GF-D8 (cell line): Measurements from ENCODE around the gene CCDC9.

ENCODE experiments used
- DNase-seq: peaks from one replicate; lab custom pipeline; 2025; lab: John Stamatoyannopoulos, UW

CCDC9 gene

GRCh38 chr19:47255879-47256692 is at the start of gene CCDC9:
Gene CCDC9 (plus strand): TSS chr19:47256525. CDS start chr19:47258401, 1,876 bp downstream.
- peak; percentile 87 for DNase-seq

GRCh38 chr19:47209319-47210179 is 46.8 kb upstream of the CCDC9 start:
- no peak for DNase-seq

DNA sequence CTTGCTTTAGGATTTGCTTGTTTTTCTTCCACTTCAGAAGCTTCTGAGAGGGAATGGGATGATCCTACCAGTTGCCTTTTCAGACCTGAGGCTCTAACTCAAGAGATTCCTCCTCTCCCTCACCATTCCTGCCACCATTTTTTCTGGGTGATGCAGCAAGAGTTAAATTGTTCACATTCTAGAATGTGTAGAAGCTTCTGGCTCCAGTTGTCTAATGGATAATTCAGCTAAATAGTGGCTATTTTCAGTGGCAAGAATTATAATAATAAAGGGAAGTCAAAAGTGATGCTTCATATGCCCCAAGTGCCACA is 46.2 kb upstream of the CCDC9 start:
- no peak for DNase-seq

GRCh38 chr19:47210689-47211316 is 45.5 kb upstream of the CCDC9 start:
- DNase-seq, result peak; percentile 63

DNA sequence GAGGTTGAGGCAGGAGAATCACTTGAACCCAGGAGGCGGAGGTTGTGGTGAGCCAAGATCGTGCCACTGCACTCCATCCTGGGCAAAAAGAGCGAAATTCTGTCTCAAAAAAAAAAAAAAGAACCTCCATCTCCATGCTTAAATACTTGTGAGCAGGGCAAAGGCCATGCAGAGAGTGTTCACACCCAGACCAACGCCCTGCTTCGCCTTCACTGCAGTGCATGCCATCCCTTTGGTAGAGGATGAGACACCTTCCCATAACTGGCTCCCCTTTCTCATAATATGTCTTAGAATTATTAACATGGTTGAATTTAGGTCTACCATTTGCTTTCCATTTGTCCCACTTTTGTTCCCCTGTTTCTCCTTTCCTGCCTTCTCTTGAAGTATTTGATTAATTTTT is 40.7 kb upstream of the CCDC9 start:
- no peak for DNase-seq

GRCh38 chr19:47221080-47221841 is 35.1 kb upstream of the CCDC9 start:
- no peak for DNase-seq

GRCh38 chr19:47221890-47222289 is 34.4 kb upstream of the CCDC9 start:
- DNase-seq, result no peak

DNA sequence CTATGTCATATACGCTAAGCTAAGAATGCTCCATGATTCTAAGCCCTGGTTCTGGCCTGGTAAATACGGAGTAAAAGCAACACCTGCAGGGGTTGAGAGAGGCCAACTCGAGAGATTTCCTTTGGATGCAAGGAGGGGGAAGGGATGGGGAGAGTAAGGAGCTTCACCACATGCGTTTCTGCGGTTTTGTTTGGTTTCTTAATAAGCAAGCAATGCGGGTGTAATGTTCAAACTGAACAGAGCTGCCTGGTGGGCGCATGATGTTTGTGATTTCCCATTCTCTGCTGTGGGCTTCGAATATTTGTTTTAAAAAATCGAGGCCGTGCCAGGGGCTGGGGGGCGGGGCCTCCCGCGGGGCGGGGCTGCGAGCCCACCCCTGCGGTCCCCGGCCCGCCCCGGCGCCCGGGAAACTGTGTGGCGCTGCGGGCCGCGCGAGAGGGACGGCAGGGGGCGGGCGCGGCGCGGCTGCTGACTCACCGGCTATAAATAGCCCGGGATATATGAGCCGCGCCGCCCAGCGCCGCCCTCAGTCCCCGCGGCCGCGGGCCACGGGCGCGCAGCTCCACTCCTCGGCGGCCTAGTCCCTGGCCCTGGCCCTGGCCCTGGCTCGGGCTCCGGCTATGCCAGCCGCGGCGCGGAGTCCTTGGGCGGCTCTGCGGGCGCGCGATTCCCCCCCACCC is 30.4 kb upstream of the CCDC9 start:
- peak; percentile 70 for DNase-seq

DNA sequence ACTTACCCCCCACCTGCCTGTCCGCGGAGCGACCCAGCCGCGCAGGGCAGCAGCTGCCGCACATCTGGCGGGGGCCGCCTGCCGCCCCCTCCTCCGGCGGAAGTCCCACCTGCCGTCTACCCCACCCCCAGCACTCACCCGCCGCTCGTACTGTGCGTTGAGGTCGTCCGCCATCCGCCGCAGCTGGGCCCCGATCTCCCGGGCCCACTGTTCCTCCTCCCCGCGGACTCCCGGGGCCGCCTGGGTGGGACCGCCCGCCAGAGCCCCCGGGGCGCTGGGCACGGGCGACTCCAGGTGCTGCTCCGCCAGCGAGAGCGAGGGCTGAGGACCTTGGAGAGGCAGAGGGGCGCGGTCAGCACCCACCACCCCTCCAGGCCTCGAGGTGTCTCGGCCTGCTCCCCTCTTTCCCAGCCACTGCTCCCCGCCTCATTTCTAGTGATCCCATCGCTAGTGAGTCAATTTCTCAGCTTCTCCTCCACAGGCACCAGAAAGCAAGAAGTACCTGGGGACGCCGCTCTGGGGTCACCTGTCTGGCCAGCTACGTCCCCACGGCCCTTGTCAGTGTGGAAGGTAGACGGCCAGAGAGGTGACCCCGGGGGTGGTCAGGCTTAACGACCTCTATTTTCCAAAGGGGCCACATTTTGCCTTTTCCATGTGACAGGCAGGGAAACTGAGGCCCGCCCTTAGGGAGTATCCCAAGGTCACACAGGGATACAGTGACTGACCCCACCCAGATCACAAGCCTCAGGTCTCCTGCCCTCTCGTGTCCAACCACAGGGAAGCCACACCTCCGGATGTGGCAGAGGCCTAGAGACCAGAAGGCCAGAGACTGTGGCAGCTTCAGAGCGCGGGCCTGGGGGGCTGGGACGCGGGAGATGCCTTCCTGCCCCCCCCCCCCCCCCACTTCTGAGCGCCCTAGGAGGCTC is 29.6 kb upstream of the CCDC9 start:
- DNase-seq, result peak; percentile 85

DNA sequence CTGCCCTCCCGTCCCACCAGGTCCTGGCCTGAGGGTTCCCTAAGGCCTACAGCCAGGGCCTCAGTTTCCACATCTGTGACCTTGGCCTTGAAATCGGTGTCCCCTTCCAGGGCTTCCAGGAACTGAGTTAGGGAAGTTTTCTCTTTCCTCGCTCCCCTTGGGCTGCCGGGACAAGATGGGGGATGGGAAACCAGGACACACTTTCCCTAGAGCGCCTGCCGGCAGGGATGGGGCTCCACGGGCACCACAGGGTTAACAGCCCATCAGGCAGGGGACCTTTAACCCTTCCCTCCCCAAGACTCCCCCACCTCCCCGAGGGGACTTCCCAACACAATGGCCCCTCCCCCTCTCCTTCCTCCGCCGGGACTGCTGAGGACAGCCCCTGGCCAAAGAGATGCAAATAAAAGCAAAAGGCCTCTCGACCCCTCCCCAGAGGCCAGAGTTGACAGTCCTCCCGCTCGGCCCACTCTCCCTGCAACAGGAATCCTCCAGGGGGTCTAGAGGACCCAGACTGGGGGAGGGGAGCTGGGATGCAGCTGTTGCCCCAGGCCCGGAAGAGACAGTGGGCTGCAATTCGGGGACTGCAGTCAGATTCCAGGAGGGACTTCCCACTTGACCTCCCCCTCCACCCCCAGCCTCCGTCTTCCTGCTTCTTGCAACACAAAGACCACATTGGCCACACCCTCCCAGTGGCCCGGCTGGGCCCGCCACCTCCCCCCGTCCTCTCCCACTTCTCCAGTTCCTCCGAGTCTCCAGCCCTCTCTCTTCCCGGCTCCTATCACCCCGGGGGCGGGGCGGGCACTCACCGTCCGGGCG is 28.8 kb upstream of the CCDC9 start:
- peak; percentile 63 for DNase-seq

DNA sequence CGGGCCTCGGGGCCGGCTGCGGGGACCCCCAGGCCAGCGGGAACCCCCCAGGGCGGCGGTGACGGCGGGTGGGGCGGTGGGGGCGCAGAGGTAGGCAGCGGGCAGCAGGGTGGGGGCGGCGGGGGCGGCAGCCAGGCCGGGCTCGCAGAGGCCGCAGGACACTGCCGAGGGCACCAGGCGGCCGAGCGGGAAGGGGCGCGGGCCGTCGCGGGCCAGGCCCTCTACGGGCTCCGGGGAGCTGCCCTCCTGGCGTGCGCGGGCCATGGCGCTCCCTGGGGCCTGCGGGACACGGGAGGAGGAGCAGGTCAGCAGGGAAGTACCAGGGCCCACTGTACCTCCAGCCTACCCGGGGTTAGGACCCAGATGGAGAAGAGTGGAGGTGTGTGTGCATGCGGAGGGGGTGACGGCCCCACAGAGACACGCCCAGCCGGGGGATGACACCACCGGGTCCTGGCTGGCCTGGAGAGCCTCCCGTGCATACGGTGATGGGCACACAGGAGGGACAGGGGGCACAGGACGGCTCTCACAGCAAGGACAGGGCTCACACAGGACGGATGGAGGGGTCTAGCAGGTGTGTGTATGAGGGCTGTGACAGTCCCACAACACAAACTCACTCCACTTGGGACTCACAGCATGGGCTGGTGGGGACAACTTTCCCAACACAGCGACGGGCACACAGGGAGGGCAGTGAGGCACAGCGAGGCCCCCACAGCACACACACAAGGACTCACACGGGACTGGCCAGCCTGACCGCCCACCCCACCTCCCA is 28.0 kb upstream of the CCDC9 start:
- no peak for DNase-seq

- no peak for DNase-seq
These were observed 27.2 kb upstream of the CCDC9 start for GRCh38 chr19:47228937-47229675.

- no peak for DNase-seq
These were observed 26.7 kb upstream of the CCDC9 start for GRCh38 chr19:47229676-47230053.

DNA sequence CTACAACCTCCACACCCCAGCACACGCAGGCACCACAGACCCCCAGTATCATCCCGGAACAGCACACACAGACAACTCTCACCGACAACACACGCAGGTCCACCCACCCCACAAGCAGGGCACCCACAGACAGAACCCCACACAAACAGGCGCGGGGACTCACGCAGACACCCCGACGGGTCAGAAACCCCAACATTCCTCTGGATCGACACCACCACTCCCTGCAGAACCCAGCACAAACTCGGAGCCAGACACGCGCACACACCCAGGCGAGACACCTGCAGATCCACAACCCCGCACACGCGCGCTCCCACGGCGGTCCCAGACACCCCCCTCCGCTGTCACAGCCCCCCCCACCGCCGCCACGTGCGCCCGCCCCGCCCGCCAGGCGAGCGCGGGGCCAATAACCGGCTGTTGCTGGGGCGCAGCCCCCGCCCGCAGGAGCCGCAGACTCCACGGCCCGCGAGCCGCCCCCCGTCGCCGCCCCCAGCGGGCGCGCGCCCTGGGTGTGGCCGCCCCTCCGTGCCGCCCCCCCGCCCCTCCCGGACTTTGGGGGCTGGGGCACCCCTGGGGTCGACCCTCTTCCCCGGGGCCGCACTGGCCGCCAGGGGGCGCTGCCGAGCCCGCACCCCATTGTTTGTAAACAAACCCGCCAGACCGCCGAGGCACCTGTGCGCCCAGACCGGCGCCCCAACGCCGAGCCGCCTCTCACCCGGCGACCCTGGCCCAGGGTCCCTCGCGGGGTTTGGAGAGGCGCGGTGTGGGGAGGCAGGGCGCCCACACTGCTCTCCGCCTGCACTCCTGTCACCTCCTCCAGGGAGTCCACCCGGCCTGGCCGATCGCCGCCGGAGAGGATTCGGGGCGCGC is 26.0 kb upstream of the CCDC9 start:
- no peak for DNase-seq

DNA sequence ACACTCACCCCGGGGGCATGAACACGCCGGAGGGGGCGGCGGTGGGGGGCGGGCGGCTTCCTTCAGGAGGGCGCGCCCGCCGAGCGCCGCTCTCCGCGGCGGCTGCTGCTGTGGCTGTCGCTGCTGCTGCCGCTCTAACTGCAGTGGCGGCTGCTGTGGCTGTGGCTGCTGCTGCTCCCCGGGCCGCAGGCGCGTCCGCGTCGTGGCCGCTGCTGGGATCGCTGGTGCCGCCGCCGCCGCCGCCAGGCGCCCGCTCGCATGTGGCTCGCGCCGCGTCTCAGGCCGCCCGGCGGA is 25.5 kb upstream of the CCDC9 start, which contains the start of gene BBC3:
Gene BBC3 (minus strand): TSS at position 279 of the 294 bp plus-strand sequence. CDS start 2,768 bp downstream, outside the sequence.
- DNase-seq, result no peak

GRCh38 chr19:47231215-47232054 is 24.9 kb upstream of the CCDC9 start:
- DNase-seq, result peak; percentile 56
